Measurements from ENCODE around the gene ZNF260.

The ZNF260 gene

GRCh38 chr19:36489118-36489919 lies 38.8 kb downstream of the ZNF260 start, which contains the start of gene ZNF566:
TSS of gene ZNF566 (minus strand) at chr19:36489561. CDS start at chr19:36476557, 13,004 bp downstream.
- DNase-seq: peak; percentile 97

- peak; percentile 80 for DNase-seq
Measured at GRCh38 chr19:36488846-36489117, 39.3 kb downstream of the ZNF260 start.

- DNase-seq: no peak
Measured at GRCh38 chr19:36488118-36488845, 39.8 kb downstream of the ZNF260 start.

- DNase-seq: no peak
Measured at GRCh38 chr19:36483653-36484052, 44.4 kb downstream of the ZNF260 start.

- no peak for DNase-seq
Measured at GRCh38 chr19:36482876-36483275, 45.2 kb downstream of the ZNF260 start.
